HCT116 (cell line): ENCODE measurements around the gene WWOX. TPM values are rescaled to one million over a fixed set of nuclear protein-coding genes. Genes with fewer than 3 reads are reported as not detected.

ENCODE experiments used
- ATAC-seq: fragments of 200-7000 bp; cut with Tn5 transposase; 2 replicates; pipeline ENCODE4 v1.9.1; 2020; ENCODE audit warnings: mild to moderate bottlenecking, moderate library complexity
- BruUV-seq: library from RNA; stranded (reverse); fragments of 400-500 nt; replicated peaks from 2 replicates; lab custom pipeline; 2021; lab: Mats Ljungman, UMichigan
- CTCF ChIA-PET: fragments of 300-600 bp; sonication (Branson Sonifier 250); formaldehyde crosslinking; loops from one replicate; lab custom pipeline; 2021; ENCODE audit warnings: antibody characterized with exemption; lab: Charles Lee
- POLR2A ChIA-PET: fragments of 300-600, 350-600 bp; sonication (Branson Sonifier 250); formaldehyde crosslinking; loops from one replicate; lab custom pipeline; 2021; ENCODE audit warnings: antibody characterized with exemption; lab: Charles Lee
- RAD21 ChIA-PET, 2 experiments: fragments of 300-600 bp; sonication (Branson Sonifier 250); formaldehyde crosslinking; loops; one replicate each; lab custom pipeline; 2023; ENCODE audit warnings: low total read pairs in 2 of 2; ENCODE audit not compliant: uncharacterized antibody in 2 of 2, unreplicated experiment in 2 of 2, low non-redundant PET in 1 of 2; lab: Charles Lee
- DNase-seq: peaks from one replicate; pipeline ENCODE4 v3.0.0-alpha.2; 2010; ENCODE audit warnings: low read depth, low spot score
- H2AFZ ChIP-seq: fragments of 200-600 bp; shearing (Covaris generic), sonication (generic); 2 replicates; pipeline ENCODE4 v1.6.1; 2017; ENCODE audit warnings: low read depth, mixed run types, mixed read lengths, antibody characterized with exemption, low read length; ENCODE audit not compliant: poor library complexity, severe bottlenecking
- H3K27ac ChIP-seq: 2 replicates; pipeline ENCODE4 v1.5.1; 2012; ENCODE audit warnings: low read depth, low read length
- H3K27me3 ChIP-seq: fragments of 200-600 bp; sonication (generic); 2 replicates; pipeline ENCODE4 v1.6.1; 2016; ENCODE audit warnings: mixed run types, low read length, mixed read lengths; ENCODE audit not compliant: insufficient read depth
- H3K36me3 ChIP-seq, 2 experiments: fragments of 200-500 bp in 1 of 2; fragments of 200-600 bp in 1 of 2; sonication (Bioruptor generic) in 1 of 2; sonication (generic) in 1 of 2; 2 replicates each; pipeline versions ENCODE4 v1.5.1 to v1.6.1; 2014 to 2016; ENCODE audit warnings: low read length in 2 of 2, inconsistent platforms in 1 of 2, mixed read lengths in 1 of 2, mixed run types in 1 of 2; ENCODE audit not compliant: insufficient read depth in 2 of 2, control insufficient read depth in 1 of 2
- H3K4me1 ChIP-seq, 2 experiments: fragments of 200-600 bp in 1 of 2; sonication (generic) in 1 of 2; 2 replicates each; pipeline versions ENCODE4 v1.5.1 to v1.6.1; 2012 to 2017; ENCODE audit warnings: low read length in 2 of 2, inconsistent platforms in 1 of 2, mild to moderate bottlenecking in 1 of 2, mixed read lengths in 1 of 2, mixed run types in 1 of 2, moderate library complexity in 1 of 2; ENCODE audit not compliant: insufficient read depth in 2 of 2, control insufficient read depth in 1 of 2
- H3K4me2 ChIP-seq: fragments of 200-600 bp; sonication (generic); 2 replicates; pipeline ENCODE4 v1.6.1; 2017; ENCODE audit warnings: mixed run types, low read length, mixed read lengths
- H3K4me3 ChIP-seq, 2 experiments: fragments of 200-600 bp in 1 of 2; sonication (generic) in 1 of 2; replicated peaks in 1 of 2; 2 replicates each; pipeline ENCODE4 v1.5.1; 2011 to 2016; ENCODE audit warnings: low read length in 2 of 2, control low read depth in 1 of 2, low read depth in 1 of 2, mild to moderate bottlenecking in 1 of 2, mixed read lengths in 1 of 2, mixed run types in 1 of 2
- H3K79me2 ChIP-seq: fragments of 200-600 bp; sonication (generic); 2 replicates; pipeline ENCODE4 v1.6.1; 2017; ENCODE audit warnings: mild to moderate bottlenecking, mixed run types, low read length, moderate library complexity, mixed read lengths; ENCODE audit not compliant: insufficient read depth
- H3K9ac ChIP-seq: fragments of 200-600 bp; sonication (generic); 2 replicates; pipeline ENCODE4 v1.6.1; 2016; ENCODE audit warnings: low read length, mixed read lengths
- H3K9me2 ChIP-seq: fragments of 200-600 bp; sonication (generic), shearing (Covaris generic); 2 replicates; pipeline ENCODE4 v1.6.1; 2017; ENCODE audit warnings: mixed run types, mild to moderate bottlenecking, moderate library complexity; ENCODE audit not compliant: insufficient read depth
- H3K9me3 ChIP-seq, 2 experiments: fragments of 200-500 bp in 1 of 2; fragments of 200-600 bp in 1 of 2; sonication (Bioruptor generic) in 1 of 2; sonication (generic) in 1 of 2; 2 replicates each; pipeline ENCODE4 v1.6.1; 2014 to 2017; ENCODE audit warnings: low read length in 2 of 2, mixed read lengths in 2 of 2, inconsistent platforms in 1 of 2, low read depth in 1 of 2, mild to moderate bottlenecking in 1 of 2, mixed run types in 1 of 2, moderate library complexity in 1 of 2; ENCODE audit not compliant: control insufficient read depth in 1 of 2, insufficient read depth in 1 of 2
- H4K20me1 ChIP-seq: fragments of 200-600 bp; sonication (generic), shearing (Covaris generic); 2 replicates; pipeline ENCODE4 v1.6.1; 2017; ENCODE audit warnings: mixed run types, mild to moderate bottlenecking, moderate library complexity; ENCODE audit not compliant: insufficient read depth
- ATF3 ChIP-seq: IDR thresholded peaks from 2 replicates; pipeline ENCODE4 v1.6.1; 2012
- CTCF ChIP-seq, 3 experiments: fragments of 200-600 bp in 1 of 3; sonication (generic) in 1 of 3; IDR thresholded peaks in 2 of 3; conservative IDR thresholded peaks in 1 of 3; 2 replicates each; pipeline ENCODE4 v1.5.1; 2012 to 2017; ENCODE audit warnings: low read depth in 2 of 3, low read length in 2 of 3, antibody characterized with exemption in 1 of 3, borderline replicate concordance in 1 of 3, control low read depth in 1 of 3, mild to moderate bottlenecking in 1 of 3, mixed read lengths in 1 of 3, mixed run types in 1 of 3, moderate library complexity in 1 of 3; ENCODE audit not compliant: insufficient read depth in 1 of 3
- MAX ChIP-seq: IDR thresholded peaks from 2 replicates; pipeline ENCODE4 v1.6.1; 2012
- RAD21 ChIP-seq: IDR thresholded peaks from 2 replicates; pipeline ENCODE4 v1.6.1; 2012; ENCODE audit warnings: low read depth, mild to moderate bottlenecking
- SIN3A ChIP-seq: IDR thresholded peaks from 2 replicates; pipeline ENCODE4 v1.6.1; 2012; ENCODE audit warnings: low read depth
- intact Hi-C: fragments of 100-400 bp; cut with micrococcal nuclease; formaldehyde crosslinking; loops from 2 replicates; pipeline ENCODE4 v1.10.0; 2022
- total RNA-seq: library from RNA; stranded (reverse); gene quantifications from one replicate; pipeline ENCODE4 v1.2.1, GENCODE V29; 2021; ENCODE audit not compliant: unreplicated experiment

WWOX gene
- total RNA-seq, 1 experiment from 2014 or later: 13.7 TPM

GRCh38 chr16:78925083-78925767 is 825.8 kb downstream of the WWOX start:
- H3K4me3 ChIP-seq: no peak overlapping the region
- TF ChIP-seq CTCF (IDR thresholded peaks at IDR 0.05 in 2 of 3, conservative IDR thresholded peaks at IDR 0.05 in 1 of 3; ENCODE audit: borderline replicate concordance in 1 of 3, insufficient read depth in 1 of 3, low read depth in 2 of 3, low read length in 2 of 3) (peak; percentile 37 to 73 (median 65); a peak in 5 of 6 replicates), RAD21 (peak; percentile 36), SIN3A (no peak), MAX (peak; percentile 25; the same call in 1 of the 2 replicates), ATF3 (no peak)
- ChIA-PET CTCF (no interaction called here), POLR2A (no interaction called here), RAD21 (no interaction called here)
- H3K27me3 ChIP-seq: no peaks in the 10 kb centered on the region
- intact Hi-C loops: loop anchor here (10.0 kb wide), 1 partner anchor 1540 kb away; no protein-coding TSS in a partner anchor
- H3K4me2 ChIP-seq: no peak overlapping the region
- H4K20me1 ChIP-seq: no peaks in the 10 kb centered on the region
- peak; percentile 31 for DNase-seq
- H3K9me3 ChIP-seq: peaks cover 16 to 18% of the 10 kb centered on the region in 2 experiments; a peak in 2 of 4 replicates
- H3K4me1 ChIP-seq: no peaks in the 10 kb centered on the region
- H3K27ac ChIP-seq: no peak overlapping the region
- no peak overlapping the region for H3K9ac ChIP-seq
- H2AFZ ChIP-seq: no peak overlapping the region
- no TSS peak for BruUV-seq
- no peaks in the 10 kb centered on the region for H3K9me2 ChIP-seq
- ATAC-seq: peak; percentile 90
- no peaks in the 10 kb centered on the region for H3K79me2 ChIP-seq
- no peaks in the 10 kb centered on the region for H3K36me3 ChIP-seq
